H9 (cell line): ENCODE results near the gene RELL1. TPM values are rescaled to one million over a fixed set of nuclear protein-coding genes. Genes with fewer than 3 reads are reported as not detected.

Source experiments
- DNase-seq: peaks from one replicate; pipeline ENCODE4 v3.0.0-alpha.2; 2017
- H2AFZ ChIP-seq: one replicate; pipeline ENCODE4 v1.6.1; 2013; ENCODE audit warnings: mild to moderate bottlenecking, low read length, control low read depth, moderate library complexity
- H2AK5ac ChIP-seq: 2 replicates; pipeline ENCODE4 v1.6.1; 2013; ENCODE audit warnings: low read length, control low read depth, mixed read lengths; ENCODE audit not compliant: insufficient read length
- H2BK120ac ChIP-seq: one replicate; pipeline ENCODE4 v1.6.1; 2013; ENCODE audit warnings: low read depth, mild to moderate bottlenecking, low read length, control low read depth, inconsistent platforms; ENCODE audit not compliant: poor library complexity, severe bottlenecking
- H2BK12ac ChIP-seq: 2 replicates; pipeline ENCODE4 v1.6.1; 2013; ENCODE audit warnings: low read length, control low read depth, mixed read lengths, low read depth; ENCODE audit not compliant: insufficient read length
- H2BK15ac ChIP-seq: 2 replicates; pipeline ENCODE4 v1.6.1; 2013; ENCODE audit warnings: low read depth, low read length, control low read depth
- H2BK20ac ChIP-seq: one replicate; pipeline ENCODE4 v1.6.1; 2013; ENCODE audit warnings: low read depth, mild to moderate bottlenecking, low read length, control low read depth, inconsistent platforms; ENCODE audit not compliant: poor library complexity, severe bottlenecking
- H2BK5ac ChIP-seq: 2 replicates; pipeline ENCODE4 v1.6.1; 2013; ENCODE audit warnings: low read length, control low read depth, mixed read lengths; ENCODE audit not compliant: insufficient read length
- H3K14ac ChIP-seq: 2 replicates; pipeline ENCODE4 v1.6.1; 2013; ENCODE audit warnings: low read length, control low read depth; ENCODE audit not compliant: insufficient read depth
- H3K18ac ChIP-seq: 2 replicates; pipeline ENCODE4 v1.6.1; 2013; ENCODE audit warnings: low read depth, mild to moderate bottlenecking, mixed read lengths, low read length, control low read depth; ENCODE audit not compliant: insufficient read length
- H3K23ac ChIP-seq: 2 replicates; pipeline ENCODE4 v1.6.1; 2013; ENCODE audit warnings: low read length, control low read depth, mixed read lengths, low read depth; ENCODE audit not compliant: insufficient read length
- H3K23me2 ChIP-seq: 2 replicates; pipeline ENCODE4 v1.6.1; 2013; ENCODE audit warnings: low read depth, mild to moderate bottlenecking, mixed read lengths, low read length, control low read depth; ENCODE audit not compliant: insufficient read length, poor library complexity, severe bottlenecking
- H3K27ac ChIP-seq: 2 replicates; pipeline ENCODE4 v1.5.1; 2013; ENCODE audit warnings: low read length, control low read depth, mixed read lengths, low read depth; ENCODE audit not compliant: insufficient read length
- H3K27me3 ChIP-seq: 2 replicates; pipeline ENCODE4 v1.6.1; 2013; ENCODE audit warnings: low read length, control low read depth, inconsistent platforms; ENCODE audit not compliant: insufficient read depth
- H3K4ac ChIP-seq: 2 replicates; pipeline ENCODE4 v1.6.1; 2013; ENCODE audit warnings: low read depth, mild to moderate bottlenecking, control low read depth, inconsistent platforms, low read length, moderate library complexity
- H3K4me1 ChIP-seq: 2 replicates; pipeline ENCODE4 v1.6.1; 2013; ENCODE audit warnings: low read length, control low read depth, inconsistent platforms; ENCODE audit not compliant: insufficient read depth
- H3K4me2 ChIP-seq: 2 replicates; pipeline ENCODE4 v1.6.1; 2013; ENCODE audit warnings: low read length, control low read depth, mixed read lengths; ENCODE audit not compliant: insufficient read length, insufficient read depth
- H3K56ac ChIP-seq: 2 replicates; pipeline ENCODE4 v1.6.1; 2013; ENCODE audit warnings: low read depth, mild to moderate bottlenecking, mixed read lengths, low read length, control low read depth; ENCODE audit not compliant: insufficient read length
- H3K79me1 ChIP-seq: 2 replicates; pipeline ENCODE4 v1.6.1; 2013; ENCODE audit warnings: low read depth, mild to moderate bottlenecking, moderate library complexity, low read length, control low read depth, inconsistent platforms; ENCODE audit not compliant: insufficient read depth, poor library complexity, severe bottlenecking
- H3K79me2 ChIP-seq: 2 replicates; pipeline ENCODE4 v1.6.1; 2013; ENCODE audit warnings: low read length, control low read depth, inconsistent platforms; ENCODE audit not compliant: insufficient read depth
- H3K9ac ChIP-seq: 2 replicates; pipeline ENCODE4 v1.6.1; 2013; ENCODE audit warnings: low read length, control low read depth, mixed read lengths; ENCODE audit not compliant: insufficient read length; ENCODE audit errors: extremely low read depth
- H3K9me3 ChIP-seq: one replicate; pipeline ENCODE4 v1.6.1; 2013; ENCODE audit warnings: low read depth, low read length, inconsistent platforms; ENCODE audit not compliant: control insufficient read depth
- H3T11ph ChIP-seq: one replicate; pipeline ENCODE4 v1.6.1; 2013; ENCODE audit warnings: mild to moderate bottlenecking, low read length, control low read depth, inconsistent platforms
- H4K20me1 ChIP-seq: one replicate; pipeline ENCODE4 v1.6.1; 2013; ENCODE audit not compliant: control insufficient read depth, insufficient read length, insufficient read depth
- H4K5ac ChIP-seq: 2 replicates; pipeline ENCODE4 v1.6.1; 2013; ENCODE audit warnings: low read depth, mild to moderate bottlenecking, mixed read lengths, low read length, control low read depth; ENCODE audit not compliant: insufficient read length
- H4K8ac ChIP-seq: replicated peaks from 2 replicates; pipeline ENCODE4 v1.6.1; 2013; ENCODE audit warnings: low read length, control low read depth, mixed read lengths, low read depth; ENCODE audit not compliant: insufficient read length
- H4K91ac ChIP-seq: 2 replicates; pipeline ENCODE4 v1.6.1; 2013; ENCODE audit warnings: low read depth, mild to moderate bottlenecking, moderate library complexity, mixed read lengths, low read length, control low read depth; ENCODE audit not compliant: insufficient read length
- H3K27ac Mint-ChIP-seq, 3 experiments: 2 replicates in 2 of 3; 3 replicates in 1 of 3; pipeline ENCODE4 v1.8.0; 2020 to 2021; ENCODE audit warnings: mixed read lengths in 3 of 3, mild to moderate bottlenecking in 1 of 3, moderate library complexity in 1 of 3
- H3K27me3 Mint-ChIP-seq: 2 replicates; pipeline ENCODE4 v1.8.0; 2021; ENCODE audit warnings: low read depth, mild to moderate bottlenecking, moderate library complexity, mixed read lengths
- H3K36me3 Mint-ChIP-seq, 3 experiments: 2 replicates in 2 of 3; 3 replicates in 1 of 3; pipeline ENCODE4 v1.8.0; 2020 to 2021; ENCODE audit warnings: low read depth in 3 of 3, mixed read lengths in 3 of 3; ENCODE audit not compliant: insufficient read depth in 1 of 3
- H3K4me1 Mint-ChIP-seq, 2 experiments: 2 replicates each; pipeline ENCODE4 v1.8.0; 2020; ENCODE audit warnings: mixed read lengths in 2 of 2
- H3K4me3 Mint-ChIP-seq, 2 experiments: 2 replicates in 1 of 2; 3 replicates in 1 of 2; pipeline ENCODE4 v1.8.0; 2020 to 2021; ENCODE audit warnings: mild to moderate bottlenecking in 2 of 2, mixed read lengths in 2 of 2, moderate library complexity in 1 of 2
- H3K9me3 Mint-ChIP-seq, 2 experiments: 2 replicates in 1 of 2; 3 replicates in 1 of 2; pipeline ENCODE4 v1.8.0; 2020; ENCODE audit warnings: mild to moderate bottlenecking in 2 of 2, mixed read lengths in 2 of 2, moderate library complexity in 1 of 2
- CTCF ChIP-seq: fragments of 200-600 bp; sonication (generic); conservative IDR thresholded peaks from 3 replicates; pipeline ENCODE4 v1.8.0; 2021; ENCODE audit warnings: antibody characterized with exemption, mild to moderate bottlenecking
- WGBS: extraction: QIAGEN DNeasy Blood & Tissue Kit; methylation state at CpG from one replicate; pipeline ENCODE4 v1.1.7; 2013; ENCODE audit warnings: missing lambda C conversion rate, low lambda C conversion rate, mixed read lengths; ENCODE audit not compliant: insufficient read length; ENCODE audit errors: extremely low coverage; 5-methylcytosine and 5-hydroxymethylcytosine counted together
- total RNA-seq: library from RNA; stranded (reverse); gene quantifications from 2 replicates; pipeline ENCODE4 v1.2.1, GENCODE V29; 2021

RELL1 gene
- total RNA-seq, 1 experiment from 2014 or later = 10.8 TPM

GRCh38 chr4:37662251-37662650 lies 23.9 kb downstream of the RELL1 start:
- Mint-ChIP-seq H3K4me1 (peaks cover 45 to 52% of the 10 kb centered on the region in 2 experiments), H3K36me3 (peaks cover 4 to 10% (median 7%) of the 10 kb centered on the region in 3 experiments), H3K4me3 (no peak overlapping the region; a peak in 1 of 5 replicates), H3K27ac (no peak overlapping the region), H3K9me3 (peaks cover 2 to 8% of the 10 kb centered on the region in 2 experiments), H3K27me3 (peaks cover 18% of the 10 kb centered on the region)
- TF ChIP-seq CTCF = no peak
- no peak overlapping the region for H3K56ac ChIP-seq
- no peak overlapping the region for H3K9ac ChIP-seq
- no peaks in the 10 kb centered on the region for H4K20me1 ChIP-seq
- no peak overlapping the region for H2BK120ac ChIP-seq
- no peaks in the 10 kb centered on the region for H3K23me2 ChIP-seq
- no peak overlapping the region for H2AFZ ChIP-seq
- H3K4me2 ChIP-seq = no peak overlapping the region
- WGBS = no CpG with 5 or more reads among the region's 1 CpG
- no peak overlapping the region for H3T11ph ChIP-seq
- no peak overlapping the region for H3K14ac ChIP-seq
- no peak overlapping the region for H2BK5ac ChIP-seq
- no peak overlapping the region for H3K18ac ChIP-seq
- no peak overlapping the region for H3K27ac ChIP-seq
- no peak overlapping the region for H2BK15ac ChIP-seq
- no peaks in the 10 kb centered on the region for H3K9me3 ChIP-seq
- no peak overlapping the region for H2AK5ac ChIP-seq
- no peak overlapping the region for H2BK20ac ChIP-seq
- peaks cover 8% of the 10 kb centered on the region; the same call in 1 of the 2 replicates for H3K4me1 ChIP-seq
- no peak for DNase-seq
- no peak overlapping the region for H2BK12ac ChIP-seq
- no peak overlapping the region for H3K23ac ChIP-seq
- H4K8ac ChIP-seq = no peak overlapping the region
- H3K27me3 ChIP-seq = no peaks in the 10 kb centered on the region
- H4K5ac ChIP-seq = no peak overlapping the region
- no peak overlapping the region for H4K91ac ChIP-seq
- no peak overlapping the region for H3K4ac ChIP-seq
- H3K79me1 ChIP-seq = no peaks in the 10 kb centered on the region
- H3K79me2 ChIP-seq = no peaks in the 10 kb centered on the region
